CD4-positive, alpha-beta T cell treated with Interleukin-15 for 1 hour (primary cell): ENCODE measurements around the gene DLGAP4.

Experiments
- DNase-seq: peaks from one replicate; pipeline ENCODE4 v3.0.0-alpha.2; 2020

Gene DLGAP4

DNA sequence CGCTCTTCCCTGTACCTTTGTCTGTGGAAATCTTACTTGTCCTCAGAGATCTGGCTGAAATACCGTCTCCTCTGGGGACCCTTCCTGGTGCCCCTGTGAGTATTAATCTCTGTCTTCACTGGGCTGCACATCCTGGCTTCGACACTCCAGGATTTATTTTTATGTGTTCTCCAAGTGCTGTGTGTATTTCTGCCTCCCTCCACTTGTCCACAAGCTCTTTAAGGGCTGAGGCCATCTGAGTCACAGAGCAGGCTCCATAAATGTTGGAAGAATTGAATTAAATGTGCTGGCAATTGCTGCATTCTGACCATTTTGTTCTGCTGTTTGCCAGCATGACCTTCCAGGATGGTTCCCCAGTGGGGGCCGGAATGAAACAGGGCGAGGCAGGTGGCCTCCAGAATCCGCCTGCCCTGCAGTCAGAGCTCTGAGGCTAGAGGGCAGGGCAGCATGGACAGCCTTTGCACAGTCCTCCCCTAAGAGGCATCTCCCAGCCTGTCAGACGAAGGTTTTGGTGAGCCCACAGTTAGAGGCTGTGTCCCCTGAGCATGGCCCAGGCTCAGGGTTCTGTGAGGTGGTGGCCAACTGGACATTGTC lies 105.8 kb downstream of the DLGAP4 start:
- DNase-seq: no peak

DNA sequence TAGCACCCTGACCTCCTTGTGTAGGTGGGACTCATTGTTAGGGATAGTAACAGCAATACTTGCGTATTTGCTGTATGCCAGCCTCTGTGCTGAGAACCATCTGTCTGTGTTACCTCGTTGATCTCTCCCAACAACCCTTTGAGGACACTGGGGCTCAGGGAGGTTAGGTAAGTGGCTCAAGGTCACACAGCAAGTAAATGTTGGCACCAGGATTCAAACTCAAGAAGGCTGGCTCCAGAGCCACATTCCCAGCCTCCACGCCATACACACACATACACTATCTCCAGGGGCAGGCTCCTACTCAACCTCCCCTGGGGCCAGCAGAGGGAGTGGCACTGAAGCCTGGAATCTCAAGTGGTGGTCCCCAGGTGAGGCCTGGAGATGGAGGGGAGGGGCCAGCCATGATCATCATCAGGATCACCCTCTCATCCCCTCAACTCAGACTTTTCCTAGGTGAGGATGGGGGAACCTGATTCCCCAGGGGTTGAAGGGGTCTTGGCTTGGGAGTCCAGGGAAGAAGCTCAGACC lies 109.4 kb downstream of the DLGAP4 start:
- DNase-seq: no peak

GRCh38 chr20:36418711-36419110 lies 112.6 kb downstream of the DLGAP4 start:
- no peak for DNase-seq

- DNase-seq: no peak
Observed at GRCh38 chr20:36421641-36422040, 115.5 kb downstream of the DLGAP4 start.

DNA sequence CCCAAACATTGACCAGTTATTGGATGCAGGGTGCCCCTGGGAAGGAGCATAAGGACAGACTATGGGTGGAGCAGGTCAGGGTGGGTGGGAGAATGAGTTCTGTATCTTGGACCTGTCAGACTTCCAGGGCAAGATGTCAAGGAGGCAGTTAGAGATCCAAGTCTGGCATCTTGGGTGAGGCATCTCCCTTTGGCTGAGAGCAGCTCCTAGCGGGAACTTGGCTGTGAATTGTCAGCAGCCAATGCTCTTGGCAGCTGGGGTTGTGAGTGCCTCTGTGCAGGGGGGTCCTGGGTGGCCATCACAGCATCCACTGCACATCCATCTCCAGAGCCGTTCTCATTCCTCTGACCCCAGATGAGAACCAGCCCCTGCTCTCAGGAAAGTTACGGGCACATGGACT lies 118.2 kb downstream of the DLGAP4 start:
- DNase-seq: no peak

DNA sequence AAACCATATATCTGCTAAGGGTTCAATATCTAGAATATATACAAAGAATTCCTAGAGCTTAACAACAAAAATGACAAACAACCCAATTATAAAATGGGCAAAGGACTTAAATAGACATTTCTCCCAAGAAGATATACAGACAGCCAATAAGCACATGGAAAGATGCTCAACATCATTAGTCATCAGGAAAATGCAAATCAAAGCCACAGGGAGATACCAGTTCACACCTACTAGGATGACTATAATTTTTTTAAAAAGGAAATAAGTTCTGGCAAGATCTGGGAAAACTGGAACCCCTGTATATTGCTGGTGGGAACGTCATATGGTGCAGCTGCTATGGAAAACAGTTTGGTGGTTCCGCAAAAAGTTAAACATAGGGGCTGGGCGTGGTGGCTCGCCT lies 119.0 kb downstream of the DLGAP4 start:
- no peak for DNase-seq

- no peak for DNase-seq
Observed at GRCh38 chr20:36431604-36432003, 125.5 kb downstream of the DLGAP4 start.

DNA sequence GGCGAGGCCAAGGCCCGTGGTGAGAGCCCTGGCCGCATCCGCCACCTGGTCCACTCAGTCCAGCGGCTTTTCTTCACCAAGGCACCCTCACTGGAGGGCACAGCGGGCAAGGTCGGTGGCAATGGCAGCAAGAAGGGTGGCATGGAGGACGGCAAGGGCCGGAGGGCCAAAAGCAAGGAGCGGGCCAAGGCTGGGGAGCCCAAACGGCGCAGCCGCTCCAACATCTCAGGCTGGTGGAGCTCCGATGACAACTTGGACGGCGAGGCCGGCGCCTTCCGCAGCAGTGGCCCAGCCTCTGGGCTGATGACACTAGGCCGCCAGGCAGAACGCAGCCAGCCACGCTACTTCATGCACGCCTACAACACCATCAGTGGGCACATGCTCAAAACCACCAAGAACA lies 126.0 kb downstream of the DLGAP4 start:
- DNase-seq: no peak

DNA sequence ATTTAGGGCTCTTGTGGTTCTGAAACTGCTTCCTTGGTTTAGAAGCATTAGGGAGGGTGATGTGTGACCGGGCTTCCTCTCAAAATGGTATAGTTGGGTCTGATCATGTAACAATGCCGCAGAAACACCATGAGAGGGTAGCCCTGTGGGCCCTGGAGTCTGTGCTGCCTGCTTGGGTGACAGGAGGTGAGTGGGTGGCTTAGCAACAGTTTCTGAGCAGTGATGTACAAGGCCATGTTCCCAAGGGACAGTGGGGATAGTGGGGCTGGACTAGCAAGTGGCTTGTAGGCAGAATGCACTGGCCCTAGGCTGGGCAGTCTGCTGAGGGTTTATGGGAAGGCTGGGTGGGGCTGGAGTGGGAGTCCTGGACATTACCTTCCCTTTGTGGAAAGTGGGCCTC lies 128.2 kb downstream of the DLGAP4 start:
- no peak for DNase-seq

GRCh38 chr20:36435124-36435523 lies 129.0 kb downstream of the DLGAP4 start:
- no peak for DNase-seq

DNA sequence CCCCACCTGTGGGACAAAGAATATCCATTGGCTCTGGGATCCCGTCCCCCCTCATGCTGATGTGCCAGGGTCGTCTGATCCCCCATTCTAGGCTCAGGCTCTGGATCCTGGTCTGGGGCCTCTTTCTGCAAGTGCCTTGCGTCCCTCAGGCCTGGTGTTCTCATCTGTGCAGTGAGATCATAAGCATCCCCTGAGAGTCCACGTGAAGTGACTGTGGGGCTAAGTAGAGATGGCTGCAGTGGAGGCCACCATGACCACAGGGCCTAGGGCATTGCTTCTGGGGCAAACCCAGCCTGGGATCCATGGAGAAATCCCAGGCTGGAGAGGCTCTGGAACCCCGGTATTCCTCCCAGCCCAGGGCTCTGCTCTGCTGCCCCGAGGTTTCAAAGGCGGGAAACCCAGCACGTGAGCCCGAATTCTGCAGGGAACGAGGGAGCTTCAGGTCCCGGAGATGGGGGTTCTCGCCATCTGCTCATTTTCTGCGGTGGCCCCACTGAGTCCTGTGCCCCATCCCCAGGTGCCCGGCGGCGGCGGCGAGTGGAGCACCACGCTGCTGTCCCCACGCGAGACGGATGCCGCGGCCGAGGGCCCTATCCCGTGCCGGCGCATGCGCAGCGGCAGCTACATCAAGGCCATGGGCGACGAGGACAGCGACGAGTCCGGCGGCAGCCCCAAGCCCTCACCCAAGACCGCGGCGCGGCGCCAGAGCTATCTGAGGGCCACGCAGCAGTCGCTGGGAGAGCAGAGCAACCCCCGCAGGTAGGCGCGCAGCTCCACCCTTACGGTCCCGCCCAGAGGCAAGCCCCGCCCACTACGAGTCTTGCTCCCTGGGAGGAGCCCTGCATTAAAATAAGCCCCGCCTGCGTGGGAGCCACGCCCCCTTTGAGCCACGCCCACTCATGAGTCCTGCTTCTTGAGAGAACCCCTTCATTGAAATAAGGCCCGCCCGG lies 129.7 kb downstream of the DLGAP4 start:
- DNase-seq: peak; percentile 88

DNA sequence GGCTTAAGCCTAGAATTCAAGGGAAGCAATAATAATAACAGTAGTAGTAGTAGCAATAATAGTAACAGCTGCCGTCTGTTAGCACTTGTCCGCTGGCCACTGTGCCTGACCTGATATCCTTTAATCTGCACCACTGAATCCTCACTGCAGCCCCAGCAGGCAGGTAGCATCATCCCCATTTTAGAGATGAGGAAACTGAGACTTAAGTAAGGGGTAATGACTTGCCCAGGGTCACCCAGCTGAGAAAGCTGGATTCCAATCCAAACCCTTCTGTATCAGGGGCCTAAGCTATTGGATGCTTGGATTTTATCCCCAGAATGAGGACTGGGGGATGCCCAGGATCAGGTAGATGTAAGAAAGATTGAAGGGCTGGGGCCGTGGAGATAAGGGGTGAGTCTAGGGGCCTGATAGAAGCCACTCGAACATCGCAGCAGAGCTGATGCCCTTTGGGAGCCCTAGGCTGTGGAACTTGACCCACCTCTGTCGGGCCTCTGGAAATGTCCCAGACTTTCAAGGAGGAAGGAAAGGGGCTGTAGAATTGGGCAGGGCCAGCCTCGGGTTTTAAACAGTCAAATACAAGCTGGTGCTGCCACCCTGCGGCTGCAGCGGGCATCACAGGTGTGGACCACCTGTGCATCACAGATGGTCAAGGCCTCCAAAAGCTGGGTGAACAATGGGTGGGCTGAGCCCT lies 133.0 kb downstream of the DLGAP4 start:
- peak; percentile 42 for DNase-seq

DNA sequence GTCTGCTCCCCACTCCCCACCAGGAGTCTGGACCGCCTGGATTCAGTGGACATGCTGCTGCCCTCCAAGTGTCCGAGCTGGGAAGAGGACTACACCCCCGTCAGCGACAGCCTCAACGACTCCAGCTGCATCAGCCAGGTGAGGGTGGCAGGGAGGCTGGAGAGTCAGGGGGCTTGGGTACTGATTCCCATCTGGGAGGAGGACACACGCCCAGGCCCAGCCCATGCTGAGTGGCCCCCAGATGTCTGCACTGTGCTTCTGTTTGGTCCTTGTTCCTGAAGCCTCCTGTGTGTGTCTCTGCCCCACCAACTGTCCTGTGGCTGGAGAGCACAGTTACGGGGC lies 133.6 kb downstream of the DLGAP4 start:
- no peak for DNase-seq

- no peak for DNase-seq
Observed at GRCh38 chr20:36440370-36441026, 134.4 kb downstream of the DLGAP4 start.

DNA sequence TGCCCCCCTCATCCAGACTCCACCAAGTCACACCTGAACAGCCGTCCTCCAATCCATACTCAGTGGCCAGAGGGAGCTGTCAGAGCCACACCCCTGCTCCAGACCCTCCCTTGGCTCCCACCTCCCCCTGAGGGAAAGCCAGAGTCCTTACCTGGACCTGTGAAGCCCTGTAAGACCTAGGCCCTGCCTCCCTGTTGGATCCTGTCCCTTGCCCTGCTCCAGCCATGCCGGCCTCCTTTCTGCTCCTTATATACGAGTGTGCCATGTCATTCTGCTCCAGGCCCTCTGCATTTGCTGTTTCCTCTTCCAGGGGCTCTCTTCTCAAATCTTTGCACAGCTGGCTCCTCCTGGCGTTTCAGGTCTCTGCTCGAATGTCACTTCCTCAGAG lies 134.9 kb downstream of the DLGAP4 start:
- DNase-seq: no peak

DNA sequence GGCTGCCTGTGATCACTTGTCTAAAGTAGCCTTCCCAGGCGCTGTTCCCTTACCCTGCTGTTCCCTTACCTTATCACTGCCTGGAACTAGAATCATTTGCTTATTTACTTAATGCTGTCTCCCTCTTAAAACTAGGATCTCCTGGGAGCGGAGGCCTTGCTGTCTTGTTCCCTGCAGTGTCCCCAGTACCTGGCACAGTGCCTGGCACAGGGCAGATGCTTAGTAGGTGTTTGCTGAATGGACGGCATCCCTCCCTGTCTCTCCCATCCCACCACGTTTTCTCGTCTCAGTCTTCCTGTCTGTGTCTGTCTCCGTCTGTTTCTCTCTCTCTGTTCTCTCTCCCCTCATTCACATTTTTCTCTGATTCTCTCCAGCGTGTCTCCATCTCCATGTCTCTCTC lies 135.3 kb downstream of the DLGAP4 start:
- DNase-seq: no peak

GRCh38 chr20:36445847-36446246 lies 139.7 kb downstream of the DLGAP4 start:
- no peak for DNase-seq

DNA sequence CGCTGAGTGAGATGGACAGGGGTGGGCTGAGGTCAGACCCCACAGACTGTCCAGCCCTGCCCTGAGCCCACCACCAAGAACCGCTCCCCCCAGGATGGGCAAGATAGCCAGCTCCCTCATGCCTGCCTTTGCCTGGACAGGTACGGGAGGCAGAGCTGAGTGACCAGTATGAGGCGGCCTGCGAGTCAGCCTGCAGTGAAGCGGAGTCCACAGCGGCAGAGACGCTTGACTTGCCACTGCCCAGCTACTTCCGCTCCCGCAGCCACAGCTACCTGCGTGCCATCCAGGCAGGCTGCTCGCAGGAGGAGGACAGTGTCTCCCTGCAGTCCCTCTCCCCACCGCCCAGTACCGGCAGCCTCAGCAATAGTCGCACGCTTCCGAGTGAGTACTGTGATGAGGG lies 140.4 kb downstream of the DLGAP4 start:
- no peak for DNase-seq

- no peak for DNase-seq
Observed at GRCh38 chr20:36447101-36447500, 141.0 kb downstream of the DLGAP4 start.

- DNase-seq: no peak
Observed at GRCh38 chr20:36449663-36450062, 143.5 kb downstream of the DLGAP4 start.

DNA sequence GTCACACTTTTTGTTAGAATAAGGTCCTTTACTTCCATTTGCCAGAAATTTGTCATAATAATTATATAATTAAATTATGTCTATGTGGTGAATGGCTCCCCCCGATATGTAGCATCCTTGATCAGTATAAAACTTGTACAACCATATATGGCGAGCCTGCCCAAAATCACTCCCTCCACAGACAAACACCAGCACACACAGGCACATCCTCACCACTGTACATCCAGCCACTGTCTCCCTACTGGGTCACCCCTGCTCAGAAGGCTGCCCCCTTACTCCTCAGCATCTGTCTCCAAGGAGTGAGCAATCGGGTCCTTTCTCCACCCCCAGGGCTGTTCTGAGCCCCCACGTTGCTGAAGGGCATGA lies 148.2 kb downstream of the DLGAP4 start:
- no peak for DNase-seq

- no peak for DNase-seq
Observed at GRCh38 chr20:36454698-36455427, 148.7 kb downstream of the DLGAP4 start.
